GM12891 (cell line): ENCODE data around the gene PLPP1.

Experiments
- POLR2A ChIP-seq: IDR thresholded peaks from 2 replicates; pipeline ENCODE4 v1.6.1; 2011; ENCODE audit warnings: low read depth, low read length, control low read depth
- POLR2AphosphoS5 ChIP-seq: IDR thresholded peaks from 2 replicates; pipeline ENCODE4 v1.6.1; 2011; ENCODE audit warnings: low read depth, low read length, control low read depth
- SPI1 ChIP-seq: IDR thresholded peaks from 2 replicates; pipeline ENCODE4 v1.6.1; 2011; ENCODE audit warnings: low read depth, low read length, control low read depth
- TAF1 ChIP-seq: IDR thresholded peaks from 2 replicates; pipeline ENCODE4 v1.6.1; 2011; ENCODE audit warnings: low read depth, low read length, control low read depth

DNA sequence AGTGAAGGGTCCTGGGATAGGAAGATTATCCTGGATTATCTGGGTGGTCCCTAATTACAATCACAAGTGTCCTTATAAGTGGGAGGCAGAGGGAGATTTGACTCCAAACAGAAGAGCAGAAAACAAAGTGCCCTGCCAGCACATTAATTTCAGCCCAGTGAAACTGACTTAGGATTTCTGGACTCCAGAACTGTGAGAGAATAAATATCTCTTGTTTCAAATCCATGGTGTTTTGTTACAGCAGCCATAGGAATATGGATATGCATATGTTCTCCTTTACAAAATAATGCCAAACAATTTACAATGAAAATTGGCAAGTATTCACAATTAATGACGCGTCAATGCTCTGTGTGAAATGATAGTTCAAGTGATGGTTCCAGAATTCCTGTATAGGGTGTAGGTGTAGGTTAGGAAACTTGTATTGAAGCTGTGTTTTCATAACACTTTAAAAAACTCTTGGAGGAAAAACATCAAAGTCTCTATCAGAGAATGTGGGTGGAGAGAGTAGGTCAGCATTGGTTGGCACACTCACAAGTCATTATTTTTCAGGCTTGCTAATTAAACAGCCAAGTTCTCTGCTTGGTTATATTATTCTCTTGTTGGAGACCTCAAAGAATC, 19.9 kb upstream of the PLPP1 start:
- TF ChIP-seq POLR2AphosphoS5 (no peak), TAF1 (no peak), POLR2A (no peak), SPI1 (no peak)
